ENCODE data around the gene PODN. TPM values are rescaled to one million over a fixed set of nuclear protein-coding genes. Genes with fewer than 3 reads are reported as not detected.

The PODN gene
- total RNA-seq, 1 experiment from 2014 or later = not detected

DNA sequence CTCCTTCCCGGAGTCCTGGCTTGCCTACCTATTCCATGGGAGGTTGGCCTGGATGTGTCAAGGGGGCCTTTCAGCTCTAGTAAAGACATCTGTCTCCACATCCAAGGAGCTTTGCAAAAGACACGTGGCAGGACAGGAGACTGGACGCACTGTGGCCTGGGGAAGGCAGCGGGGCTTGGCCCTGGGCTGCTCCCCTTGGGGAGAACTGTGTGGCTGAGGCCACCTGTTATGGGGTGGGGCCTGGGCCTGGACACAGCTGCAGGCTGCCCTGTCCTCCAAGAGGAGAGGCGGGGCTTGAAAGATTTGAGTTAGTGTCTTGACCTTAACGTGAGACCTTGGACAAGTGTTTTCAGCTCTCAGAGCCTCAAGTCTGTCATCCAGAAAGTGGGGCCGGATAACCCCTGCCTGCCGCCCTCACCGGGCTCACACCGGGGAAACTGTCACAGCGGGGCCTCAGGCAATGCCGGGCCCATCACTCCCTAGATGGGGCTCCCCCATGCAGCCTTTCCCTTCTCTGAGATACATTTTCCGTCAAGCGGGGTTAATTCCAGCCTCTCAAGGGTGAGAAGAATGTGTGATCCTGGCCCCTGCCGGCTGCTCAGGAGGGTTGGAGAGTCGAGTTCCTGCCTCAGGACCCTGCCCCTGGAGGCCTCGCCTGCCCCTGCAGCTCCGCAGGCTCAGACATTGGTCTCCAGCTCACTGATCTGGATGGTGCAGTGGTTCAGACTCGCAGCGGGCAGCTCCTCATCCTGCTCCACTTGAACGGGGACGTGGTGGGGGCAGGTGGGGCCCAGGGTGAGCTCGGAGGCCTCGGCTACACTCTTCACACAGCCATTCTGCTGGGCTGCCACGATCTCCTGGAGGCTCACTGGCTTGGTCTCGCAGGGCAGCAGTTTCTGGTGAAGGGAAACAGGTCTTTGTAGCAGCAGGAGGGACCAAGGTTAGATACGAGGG lies 25.6 kb downstream of the PODN start:
- ChIA-PET CTCF (no interaction called here), POLR2A (no interaction called here)
- Mint-ChIP-seq H3K27me3 (ENCODE audit: insufficient read depth, unreplicated experiment) (no peaks in the 10 kb centered on the region), H3K4me1 (ENCODE audit: insufficient read depth, unreplicated experiment) (peaks cover 8% of the 10 kb centered on the region), H3K27ac (ENCODE audit: low read depth, unreplicated experiment) (no peak overlapping the region), H3K36me3 (ENCODE audit: insufficient read depth, unreplicated experiment) (no peaks in the 10 kb centered on the region), H3K9me3 (ENCODE audit: unreplicated experiment) (no peaks in the 10 kb centered on the region), H3K4me3 (ENCODE audit: unreplicated experiment) (no peak overlapping the region)
- intact Hi-C loops (cut with micrococcal nuclease) = no loop called here
- BruUV-seq (replicated peaks) = no TSS peak
- TF ChIP-seq, protein P1, sequence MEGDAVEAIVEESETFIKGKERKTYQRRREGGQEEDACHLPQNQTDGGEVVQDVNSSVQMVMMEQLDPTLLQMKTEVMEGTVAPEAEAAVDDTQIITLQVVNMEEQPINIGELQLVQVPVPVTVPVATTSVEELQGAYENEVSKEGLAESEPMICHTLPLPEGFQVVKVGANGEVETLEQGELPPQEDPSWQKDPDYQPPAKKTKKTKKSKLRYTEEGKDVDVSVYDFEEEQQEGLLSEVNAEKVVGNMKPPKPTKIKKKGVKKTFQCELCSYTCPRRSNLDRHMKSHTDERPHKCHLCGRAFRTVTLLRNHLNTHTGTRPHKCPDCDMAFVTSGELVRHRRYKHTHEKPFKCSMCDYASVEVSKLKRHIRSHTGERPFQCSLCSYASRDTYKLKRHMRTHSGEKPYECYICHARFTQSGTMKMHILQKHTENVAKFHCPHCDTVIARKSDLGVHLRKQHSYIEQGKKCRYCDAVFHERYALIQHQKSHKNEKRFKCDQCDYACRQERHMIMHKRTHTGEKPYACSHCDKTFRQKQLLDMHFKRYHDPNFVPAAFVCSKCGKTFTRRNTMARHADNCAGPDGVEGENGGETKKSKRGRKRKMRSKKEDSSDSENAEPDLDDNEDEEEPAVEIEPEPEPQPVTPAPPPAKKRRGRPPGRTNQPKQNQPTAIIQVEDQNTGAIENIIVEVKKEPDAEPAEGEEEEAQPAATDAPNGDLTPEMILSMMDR (IDR thresholded peaks at IDR 0.05; ENCODE audit: unreplicated experiment) = no peak
- no peak for DNase-seq (ENCODE audit: unreplicated experiment)

DNA sequence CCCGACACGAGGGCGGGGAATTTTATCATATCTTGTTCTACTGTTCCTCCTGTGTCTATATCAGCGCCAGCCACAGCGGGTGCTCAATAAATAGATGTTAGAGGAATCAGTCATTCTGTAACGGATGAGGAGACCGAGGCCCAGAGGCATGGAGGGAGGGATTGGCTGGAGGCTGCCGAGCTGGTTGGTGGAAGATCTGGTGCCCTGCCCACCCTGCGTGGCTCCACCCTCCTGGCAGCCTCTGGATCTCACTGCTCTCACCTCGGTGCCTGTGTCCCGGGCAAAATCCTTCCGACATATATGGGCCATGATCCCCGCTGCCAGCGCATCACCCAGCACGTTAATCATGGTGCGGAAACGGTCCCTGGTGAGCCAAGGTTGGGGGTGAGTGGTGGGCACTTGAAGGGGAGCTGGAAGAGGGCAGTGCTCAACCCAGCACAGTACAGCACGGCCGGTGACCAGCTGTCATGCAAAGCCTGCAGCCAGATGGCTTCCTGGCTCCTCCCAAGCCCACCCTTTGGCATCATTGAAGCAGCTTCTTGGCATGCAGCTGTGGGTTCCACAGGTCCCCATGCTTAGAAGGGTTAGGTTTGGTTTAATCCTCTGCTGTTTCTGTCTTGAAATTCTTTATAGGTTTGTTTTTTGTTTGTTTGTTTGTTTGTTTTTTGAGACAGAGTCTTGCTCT lies 26.7 kb downstream of the PODN start:
- Mint-ChIP-seq H3K4me3 (ENCODE audit: unreplicated experiment) (no peak overlapping the region), H3K27ac (ENCODE audit: low read depth, unreplicated experiment) (no peak overlapping the region), H3K27me3 (ENCODE audit: insufficient read depth, unreplicated experiment) (no peaks in the 10 kb centered on the region), H3K4me1 (ENCODE audit: insufficient read depth, unreplicated experiment) (peaks cover 8% of the 10 kb centered on the region), H3K36me3 (ENCODE audit: insufficient read depth, unreplicated experiment) (no peaks in the 10 kb centered on the region), H3K9me3 (ENCODE audit: unreplicated experiment) (no peaks in the 10 kb centered on the region)
- TF ChIP-seq, protein P1 (IDR thresholded peaks at IDR 0.05; ENCODE audit: unreplicated experiment) = no peak
- intact Hi-C loops (cut with micrococcal nuclease) = no loop called here
- CTCF ChIA-PET = no interaction called here
- POLR2A ChIA-PET = no interaction called here
- BruUV-seq (replicated peaks) = no TSS peak
- no peak for DNase-seq (ENCODE audit: unreplicated experiment)

DNA sequence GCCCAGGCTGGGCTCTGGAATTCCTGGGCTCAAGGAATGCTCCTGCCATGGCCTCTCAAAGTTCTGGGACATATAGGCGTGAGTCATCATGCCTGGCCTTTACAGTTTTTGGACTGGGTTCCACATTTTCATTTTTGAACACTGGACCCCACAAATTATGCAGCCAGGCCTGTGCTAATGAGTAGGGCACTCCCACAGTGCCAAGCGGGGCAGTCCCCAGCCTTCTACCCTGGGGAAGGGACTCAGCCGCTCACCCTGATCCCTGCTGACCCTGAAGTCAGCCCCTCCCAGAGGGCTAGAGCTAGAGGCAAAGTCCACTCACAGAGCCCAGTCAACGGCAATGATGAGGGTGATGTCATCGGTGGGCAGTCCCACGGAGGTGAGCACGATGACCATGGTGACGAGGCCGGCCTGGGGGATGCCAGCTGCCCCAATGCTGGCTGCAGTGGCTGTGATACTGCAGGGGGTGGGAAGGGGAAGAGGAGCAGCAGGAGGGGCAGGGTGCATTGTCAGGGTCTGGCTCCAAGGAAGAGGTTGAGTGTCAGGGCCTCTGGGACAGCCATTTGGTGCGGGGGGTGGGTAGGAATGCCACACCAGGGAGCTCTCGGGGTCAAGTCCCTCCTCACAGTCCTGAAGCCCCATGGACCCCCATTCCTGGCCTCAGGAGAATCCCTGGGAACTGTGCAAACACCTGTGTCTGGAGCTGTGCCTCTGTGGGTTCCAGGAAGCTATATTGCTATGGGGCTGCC lies 27.6 kb downstream of the PODN start:
- DNase-seq (ENCODE audit: unreplicated experiment) = no peak

More for the DNA sequence above, 27.6 kb downstream of the PODN start:
- no peak overlapping the region for H3K4me3 Mint-ChIP-seq (ENCODE audit: unreplicated experiment)
- intact Hi-C loops (cut with micrococcal nuclease) = no loop called here
- POLR2A ChIA-PET = no interaction called here
- H3K27ac Mint-ChIP-seq (ENCODE audit: low read depth, unreplicated experiment) = no peak overlapping the region
- TF ChIP-seq, protein P1 (IDR thresholded peaks at IDR 0.05; ENCODE audit: unreplicated experiment) = no peak
- no TSS peak for BruUV-seq (replicated peaks)
- peaks cover 3% of the 10 kb centered on the region for H3K4me1 Mint-ChIP-seq (ENCODE audit: insufficient read depth, unreplicated experiment)
- CTCF ChIA-PET = interaction anchor here (0.6 to 0.8 kb wide), 2 partner anchors 75 to 91 kb away, joined by 3 read pairs; no protein-coding TSS in a partner anchor
- no peaks in the 10 kb centered on the region for H3K9me3 Mint-ChIP-seq (ENCODE audit: unreplicated experiment)
- no peaks in the 10 kb centered on the region for H3K36me3 Mint-ChIP-seq (ENCODE audit: insufficient read depth, unreplicated experiment)
- no peaks in the 10 kb centered on the region for H3K27me3 Mint-ChIP-seq (ENCODE audit: insufficient read depth, unreplicated experiment)
